ENCODE data around the gene UNC93B1. TPM values are rescaled to one million over a fixed set of nuclear protein-coding genes. Genes with fewer than 3 reads are reported as not detected.

The UNC93B1 gene
- total and polyA plus RNA-seq, 2 of the 13 experiments (the other 11 are each of a cell fraction or from before 2014, with no cell fraction given) = 8.8 to 18.9 TPM

DNA sequence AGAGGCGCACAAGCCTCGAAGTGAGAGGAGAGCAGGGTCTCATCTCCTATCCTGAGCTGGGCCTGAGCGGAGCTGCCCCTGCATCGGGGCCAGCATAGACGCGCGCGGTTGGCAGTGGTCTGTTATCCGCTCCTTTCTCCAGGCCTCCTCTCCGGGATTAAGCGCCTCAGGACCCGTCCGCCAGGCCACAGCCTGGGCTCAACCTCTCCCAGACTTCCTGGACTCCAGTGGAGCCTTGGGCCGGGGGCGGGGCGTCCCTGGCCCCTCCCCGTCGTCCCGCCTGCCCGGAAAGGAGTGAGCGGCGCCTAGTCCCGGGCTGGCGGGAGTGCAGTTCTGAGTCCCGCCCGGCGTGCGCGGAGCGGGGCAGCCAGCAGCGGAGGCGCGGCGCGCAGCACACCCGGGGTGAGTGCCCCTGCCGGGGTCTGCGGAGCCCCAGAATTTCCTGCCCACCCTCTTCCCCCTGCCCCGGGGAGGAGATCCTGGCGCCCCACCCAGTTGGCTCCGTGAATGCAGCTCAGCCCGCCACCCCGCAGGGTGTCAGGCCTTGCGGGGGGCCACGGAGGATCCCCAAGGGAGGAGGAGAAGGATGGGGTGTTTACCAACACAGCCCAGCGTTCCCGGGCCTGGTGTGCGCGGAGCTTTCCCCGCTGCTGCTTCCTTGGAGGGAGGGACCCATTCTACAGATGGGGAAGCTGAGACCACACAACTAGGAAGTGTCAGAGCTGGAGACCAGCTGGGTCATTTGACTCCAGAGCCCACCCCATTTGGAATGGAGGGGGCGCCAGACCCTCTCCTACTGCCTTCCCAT, 35.0 kb upstream of the UNC93B1 start, which contains the start of gene TCIRG1 (continued):
- TF ChIP-seq ZNF83 (CRISPR knock-in tag; IDR thresholded peaks at IDR 0.05; ENCODE audit: borderline replicate concordance) (no peak), ZNF430 (CRISPR knock-in tag; IDR thresholded peaks at IDR 0.05) (no peak), CREM (IDR thresholded peaks at IDR 0.05) (no peak), CREM (CRISPR knock-in tag; IDR thresholded peaks at IDR 0.05) (no peak), ZNF331 (CRISPR knock-in tag; IDR thresholded peaks at IDR 0.05) (peak; percentile 73; the same call in 1 of the 2 replicates), ZNF569 (CRISPR knock-in tag; IDR thresholded peaks at IDR 0.05; ENCODE audit: borderline replicate concordance) (no peak), NPAS2 (CRISPR knock-in tag; IDR thresholded peaks at IDR 0.05; ENCODE audit: borderline replicate concordance) (no peak), KLF12 (CRISPR knock-in tag; IDR thresholded peaks at IDR 0.05; ENCODE audit: borderline replicate concordance) (no peak), FOXK1 (CRISPR knock-in tag; IDR thresholded peaks at IDR 0.05; ENCODE audit: borderline replicate concordance, low read depth) (no peak), PPARG (CRISPR knock-in tag; conservative IDR thresholded peaks at IDR 0.05) (no peak), MYNN (CRISPR knock-in tag; IDR thresholded peaks at IDR 0.05; ENCODE audit: low read depth) (no peak), JUNB (CRISPR knock-in tag; IDR thresholded peaks at IDR 0.05; ENCODE audit: borderline replicate concordance) (no peak)
- TF ChIP-seq, protein P1, sequence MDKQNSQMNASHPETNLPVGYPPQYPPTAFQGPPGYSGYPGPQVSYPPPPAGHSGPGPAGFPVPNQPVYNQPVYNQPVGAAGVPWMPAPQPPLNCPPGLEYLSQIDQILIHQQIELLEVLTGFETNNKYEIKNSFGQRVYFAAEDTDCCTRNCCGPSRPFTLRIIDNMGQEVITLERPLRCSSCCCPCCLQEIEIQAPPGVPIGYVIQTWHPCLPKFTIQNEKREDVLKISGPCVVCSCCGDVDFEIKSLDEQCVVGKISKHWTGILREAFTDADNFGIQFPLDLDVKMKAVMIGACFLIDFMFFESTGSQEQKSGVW (CRISPR knock-in tag; IDR thresholded peaks at IDR 0.05; ENCODE audit: borderline replicate concordance) = no peak
- TF ChIP-seq, protein P2, sequence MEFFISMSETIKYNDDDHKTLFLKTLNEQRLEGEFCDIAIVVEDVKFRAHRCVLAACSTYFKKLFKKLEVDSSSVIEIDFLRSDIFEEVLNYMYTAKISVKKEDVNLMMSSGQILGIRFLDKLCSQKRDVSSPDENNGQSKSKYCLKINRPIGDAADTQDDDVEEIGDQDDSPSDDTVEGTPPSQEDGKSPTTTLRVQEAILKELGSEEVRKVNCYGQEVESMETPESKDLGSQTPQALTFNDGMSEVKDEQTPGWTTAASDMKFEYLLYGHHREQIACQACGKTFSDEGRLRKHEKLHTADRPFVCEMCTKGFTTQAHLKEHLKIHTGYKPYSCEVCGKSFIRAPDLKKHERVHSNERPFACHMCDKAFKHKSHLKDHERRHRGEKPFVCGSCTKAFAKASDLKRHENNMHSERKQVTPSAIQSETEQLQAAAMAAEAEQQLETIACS (CRISPR knock-in tag; IDR thresholded peaks at IDR 0.05) = no peak
- TF ChIP-seq, protein P3, sequence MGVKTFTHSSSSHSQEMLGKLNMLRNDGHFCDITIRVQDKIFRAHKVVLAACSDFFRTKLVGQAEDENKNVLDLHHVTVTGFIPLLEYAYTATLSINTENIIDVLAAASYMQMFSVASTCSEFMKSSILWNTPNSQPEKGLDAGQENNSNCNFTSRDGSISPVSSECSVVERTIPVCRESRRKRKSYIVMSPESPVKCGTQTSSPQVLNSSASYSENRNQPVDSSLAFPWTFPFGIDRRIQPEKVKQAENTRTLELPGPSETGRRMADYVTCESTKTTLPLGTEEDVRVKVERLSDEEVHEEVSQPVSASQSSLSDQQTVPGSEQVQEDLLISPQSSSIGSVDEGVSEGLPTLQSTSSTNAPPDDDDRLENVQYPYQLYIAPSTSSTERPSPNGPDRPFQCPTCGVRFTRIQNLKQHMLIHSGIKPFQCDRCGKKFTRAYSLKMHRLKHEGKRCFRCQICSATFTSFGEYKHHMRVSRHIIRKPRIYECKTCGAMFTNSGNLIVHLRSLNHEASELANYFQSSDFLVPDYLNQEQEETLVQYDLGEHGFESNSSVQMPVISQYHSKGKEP (CRISPR knock-in tag; IDR thresholded peaks at IDR 0.05) = no peak
- TF ChIP-seq, protein P4, sequence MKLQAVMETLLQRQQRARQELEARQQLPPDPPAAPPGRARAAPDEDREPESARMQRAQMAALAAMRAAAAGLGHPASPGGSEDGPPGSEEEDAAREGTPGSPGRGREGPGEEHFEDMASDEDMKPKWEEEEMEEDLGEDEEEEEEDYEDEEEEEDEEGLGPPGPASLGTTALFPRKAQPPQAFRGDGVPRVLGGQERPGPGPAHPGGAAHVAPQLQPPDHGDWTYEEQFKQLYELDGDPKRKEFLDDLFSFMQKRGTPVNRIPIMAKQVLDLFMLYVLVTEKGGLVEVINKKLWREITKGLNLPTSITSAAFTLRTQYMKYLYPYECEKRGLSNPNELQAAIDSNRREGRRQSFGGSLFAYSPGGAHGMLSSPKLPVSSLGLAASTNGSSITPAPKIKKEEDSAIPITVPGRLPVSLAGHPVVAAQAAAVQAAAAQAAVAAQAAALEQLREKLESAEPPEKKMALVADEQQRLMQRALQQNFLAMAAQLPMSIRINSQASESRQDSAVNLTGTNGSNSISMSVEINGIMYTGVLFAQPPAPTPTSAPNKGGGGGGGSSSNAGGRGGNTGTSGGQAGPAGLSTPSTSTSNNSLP (IDR thresholded peaks at IDR 0.05; ENCODE audit: low read depth, low read length) = no peak
- TF ChIP-seq, protein P5, sequence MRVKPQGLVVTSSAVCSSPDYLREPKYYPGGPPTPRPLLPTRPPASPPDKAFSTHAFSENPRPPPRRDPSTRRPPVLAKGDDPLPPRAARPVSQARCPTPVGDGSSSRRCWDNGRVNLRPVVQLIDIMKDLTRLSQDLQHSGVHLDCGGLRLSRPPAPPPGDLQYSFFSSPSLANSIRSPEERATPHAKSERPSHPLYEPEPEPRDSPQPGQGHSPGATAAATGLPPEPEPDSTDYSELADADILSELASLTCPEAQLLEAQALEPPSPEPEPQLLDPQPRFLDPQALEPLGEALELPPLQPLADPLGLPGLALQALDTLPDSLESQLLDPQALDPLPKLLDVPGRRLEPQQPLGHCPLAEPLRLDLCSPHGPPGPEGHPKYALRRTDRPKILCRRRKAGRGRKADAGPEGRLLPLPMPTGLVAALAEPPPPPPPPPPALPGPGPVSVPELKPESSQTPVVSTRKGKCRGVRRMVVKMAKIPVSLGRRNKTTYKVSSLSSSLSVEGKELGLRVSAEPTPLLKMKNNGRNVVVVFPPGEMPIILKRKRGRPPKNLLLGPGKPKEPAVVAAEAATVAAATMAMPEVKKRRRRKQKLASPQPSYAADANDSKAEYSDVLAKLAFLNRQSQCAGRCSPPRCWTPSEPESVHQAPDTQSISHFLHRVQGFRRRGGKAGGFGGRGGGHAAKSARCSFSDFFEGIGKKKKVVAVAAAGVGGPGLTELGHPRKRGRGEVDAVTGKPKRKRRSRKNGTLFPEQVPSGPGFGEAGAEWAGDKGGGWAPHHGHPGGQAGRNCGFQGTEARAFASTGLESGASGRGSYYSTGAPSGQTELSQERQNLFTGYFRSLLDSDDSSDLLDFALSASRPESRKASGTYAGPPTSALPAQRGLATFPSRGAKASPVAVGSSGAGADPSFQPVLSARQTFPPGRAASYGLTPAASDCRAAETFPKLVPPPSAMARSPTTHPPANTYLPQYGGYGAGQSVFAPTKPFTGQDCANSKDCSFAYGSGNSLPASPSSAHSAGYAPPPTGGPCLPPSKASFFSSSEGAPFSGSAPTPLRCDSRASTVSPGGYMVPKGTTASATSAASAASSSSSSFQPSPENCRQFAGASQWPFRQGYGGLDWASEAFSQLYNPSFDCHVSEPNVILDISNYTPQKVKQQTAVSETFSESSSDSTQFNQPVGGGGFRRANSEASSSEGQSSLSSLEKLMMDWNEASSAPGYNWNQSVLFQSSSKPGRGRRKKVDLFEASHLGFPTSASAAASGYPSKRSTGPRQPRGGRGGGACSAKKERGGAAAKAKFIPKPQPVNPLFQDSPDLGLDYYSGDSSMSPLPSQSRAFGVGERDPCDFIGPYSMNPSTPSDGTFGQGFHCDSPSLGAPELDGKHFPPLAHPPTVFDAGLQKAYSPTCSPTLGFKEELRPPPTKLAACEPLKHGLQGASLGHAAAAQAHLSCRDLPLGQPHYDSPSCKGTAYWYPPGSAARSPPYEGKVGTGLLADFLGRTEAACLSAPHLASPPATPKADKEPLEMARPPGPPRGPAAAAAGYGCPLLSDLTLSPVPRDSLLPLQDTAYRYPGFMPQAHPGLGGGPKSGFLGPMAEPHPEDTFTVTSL (CRISPR knock-in tag; IDR thresholded peaks at IDR 0.05; ENCODE audit: borderline replicate concordance) = no peak
